NT2/D1 (cell line): Measurements from ENCODE around the gene GJC2.

Source experiments
- YY1 ChIP-seq: IDR thresholded peaks from 2 replicates; pipeline ENCODE4 v1.6.1; 2011; ENCODE audit not compliant: insufficient read length, insufficient read depth
- ZNF274 ChIP-seq: IDR thresholded peaks from 2 replicates; pipeline ENCODE4 v1.6.1; 2011; ENCODE audit warnings: mild to moderate bottlenecking, low read depth, low read length

DNA sequence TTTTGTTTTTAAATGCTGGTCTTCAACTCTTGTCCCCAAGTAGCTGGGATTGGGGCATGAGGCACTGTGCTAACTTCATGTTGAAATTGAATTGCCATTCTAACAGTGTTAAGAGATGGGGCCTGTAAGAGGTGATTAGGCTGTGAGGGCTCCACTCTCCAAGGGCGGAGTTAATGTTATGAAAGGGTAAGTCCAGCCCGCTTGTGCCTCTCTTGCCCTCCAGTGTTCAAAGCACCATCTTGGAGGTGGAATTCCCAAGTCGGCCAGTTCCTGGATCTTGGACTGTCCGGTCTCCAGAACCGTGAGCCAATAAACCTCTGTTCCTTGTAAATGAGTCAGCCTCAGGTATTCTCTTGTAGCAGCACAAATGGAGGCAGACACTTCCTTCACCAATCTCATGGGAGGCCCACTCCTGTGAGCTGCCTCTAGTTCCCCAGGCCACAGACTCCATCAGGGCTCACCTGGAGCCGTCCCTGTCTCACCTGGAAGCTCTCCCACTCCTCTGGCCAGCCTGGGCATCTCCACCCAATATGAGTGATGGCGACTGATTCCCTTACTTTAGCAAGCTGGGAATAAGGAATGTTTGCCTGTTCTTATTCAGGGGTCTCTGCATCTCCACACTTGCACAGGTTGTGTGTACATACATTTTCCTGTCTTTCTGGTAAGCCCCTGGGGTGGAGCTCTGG is 31.4 kb downstream of the GJC2 start:
- TF ChIP-seq ZNF274 (no peak), YY1 (no peak)
